GM19463 (cell line): Measurements from ENCODE around the gene WDFY4.

ENCODE experiments used
- ATAC-seq: cut with Tn5 transposase; IDR thresholded peaks from one replicate; pipeline ENCODE4 v1.9.1; 2021; ENCODE audit warnings: mild to moderate bottlenecking, moderate library complexity; ENCODE audit not compliant: unreplicated experiment

WDFY4 gene

GRCh38 chr10:48934672-48935501 is 250.2 kb downstream of the WDFY4 start:
- no peak for ATAC-seq

GRCh38 chr10:48935577-48935976 is 250.9 kb downstream of the WDFY4 start:
- ATAC-seq: no peak

DNA sequence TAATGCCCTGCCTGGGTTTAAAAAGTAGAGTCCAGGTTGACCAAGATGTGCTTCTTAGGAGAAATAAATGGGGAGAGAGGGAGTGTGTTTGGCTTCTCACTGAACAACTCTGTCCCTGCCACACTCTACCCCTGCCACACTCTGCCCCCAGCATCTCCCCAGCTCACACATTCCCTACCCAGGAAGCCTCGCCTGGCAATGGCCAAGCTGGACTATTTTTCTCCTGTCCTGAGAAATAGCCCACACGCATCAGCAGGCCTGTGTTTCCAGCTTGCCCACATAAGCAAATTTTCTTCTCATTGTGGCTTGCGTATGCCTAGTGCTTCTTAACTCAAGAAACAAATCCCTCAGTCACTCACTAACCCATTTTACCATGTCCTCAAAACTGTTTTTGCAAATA is 253.1 kb downstream of the WDFY4 start:
- no peak for ATAC-seq

DNA sequence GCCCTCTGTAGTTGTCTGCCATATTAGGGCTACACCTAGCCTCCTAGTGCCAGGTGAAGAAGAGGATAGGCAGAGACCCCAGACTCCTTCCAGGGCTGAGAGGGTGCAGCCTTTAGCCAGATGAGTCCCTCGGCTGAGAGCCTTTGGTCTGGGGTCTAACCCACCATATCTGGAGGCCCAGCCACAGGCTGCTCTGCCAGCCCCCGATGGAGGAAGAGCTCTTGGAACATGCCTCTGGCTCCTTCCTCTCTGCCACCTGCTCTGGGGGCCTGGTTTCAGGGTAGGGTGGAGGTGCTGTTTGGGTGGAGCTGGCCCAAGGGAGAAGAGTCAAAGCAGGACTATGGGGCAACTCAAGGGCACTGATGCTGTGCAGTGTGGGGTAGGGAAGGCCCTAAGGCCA is 253.6 kb downstream of the WDFY4 start:
- no peak for ATAC-seq

GRCh38 chr10:48938990-48939536 is 254.4 kb downstream of the WDFY4 start:
- no peak for ATAC-seq

- no peak for ATAC-seq
These were observed 255.2 kb downstream of the WDFY4 start, which contains the start of gene LRRC18 for GRCh38 chr10:48939790-48940325. Gene LRRC18 (minus strand): TSS chr10:48939840. CDS start chr10:48914155, 25,685 bp downstream.

DNA sequence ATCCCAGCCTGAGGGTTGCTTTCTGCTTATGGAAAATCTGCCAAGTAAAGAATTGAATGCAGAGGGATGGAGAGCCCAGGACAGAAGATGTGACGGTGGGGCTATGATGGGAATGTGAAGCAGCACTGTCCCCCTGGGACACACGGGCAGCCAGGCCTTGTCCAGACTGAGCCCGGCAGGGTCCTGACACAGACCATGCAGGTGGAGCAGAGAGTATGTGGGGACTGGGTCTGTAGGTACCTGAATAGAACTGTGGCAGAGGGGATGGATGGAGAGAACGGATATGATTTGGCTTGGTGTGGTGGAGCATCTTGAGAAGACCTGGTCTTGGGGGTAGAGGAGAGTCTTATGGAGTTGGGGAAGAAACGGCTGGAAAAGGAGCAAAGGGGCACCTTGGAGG is 255.7 kb downstream of the WDFY4 start:
- no peak for ATAC-seq

DNA sequence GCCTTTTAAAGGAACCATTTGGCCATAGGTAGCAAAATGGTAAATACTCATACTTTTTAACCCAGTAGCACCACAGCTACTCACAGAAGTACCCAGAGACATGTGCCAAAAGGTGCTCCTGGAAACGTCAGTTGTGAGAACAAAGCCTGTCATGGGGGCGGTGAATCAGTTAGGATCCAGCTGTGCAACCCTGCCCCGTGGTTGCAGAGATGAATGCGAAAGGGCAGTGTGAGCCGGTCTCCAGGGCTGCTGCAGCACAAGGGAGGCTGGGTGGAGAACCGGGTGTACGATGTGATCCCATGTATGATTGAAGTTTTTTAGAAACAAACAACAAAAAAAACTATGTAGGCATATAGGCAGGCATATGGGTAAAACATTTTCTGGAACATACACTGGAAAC is 256.3 kb downstream of the WDFY4 start:
- ATAC-seq: no peak

- no peak for ATAC-seq
These were observed 256.9 kb downstream of the WDFY4 start for GRCh38 chr10:48941427-48942075.

DNA sequence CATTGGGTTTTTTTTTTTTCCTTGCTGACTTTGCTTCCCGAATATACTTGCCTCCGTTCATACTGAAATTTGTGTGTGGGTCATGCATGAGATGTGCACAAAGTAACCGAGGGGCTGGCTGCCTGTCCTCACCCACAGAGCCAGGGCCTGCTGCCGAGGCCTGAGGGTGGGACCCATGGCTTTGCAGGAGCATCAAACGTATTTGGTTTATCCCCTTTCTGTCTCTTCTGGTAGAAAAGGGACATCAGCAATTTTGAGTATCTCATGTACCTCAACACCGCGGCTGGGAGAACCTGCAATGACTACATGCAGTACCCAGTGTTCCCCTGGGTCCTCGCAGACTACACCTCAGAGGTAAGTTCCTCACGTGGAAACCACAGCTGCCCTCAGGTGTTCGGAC is 258.4 kb downstream of the WDFY4 start:
- ATAC-seq: no peak

DNA sequence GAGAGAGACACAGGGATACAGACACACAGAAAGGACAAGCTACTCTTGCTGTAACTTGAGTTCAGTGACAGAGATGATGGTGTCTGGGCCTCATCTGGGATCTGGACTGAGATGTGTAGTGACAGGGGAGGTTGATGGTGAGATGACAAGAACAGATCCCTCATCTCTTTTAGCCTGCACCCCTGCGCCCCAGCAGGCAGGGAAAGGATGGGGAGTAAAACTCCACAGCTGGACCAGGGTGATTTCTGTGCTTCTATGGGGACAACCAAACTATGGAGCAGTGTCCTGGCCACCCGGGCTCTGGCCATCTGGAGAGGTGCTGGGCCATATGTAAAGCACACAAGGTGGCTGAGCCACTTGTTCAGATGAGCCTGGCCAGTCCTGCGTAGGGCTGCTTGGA is 259.5 kb downstream of the WDFY4 start:
- ATAC-seq: no peak

- no peak for ATAC-seq
These were observed 260.9 kb downstream of the WDFY4 start for GRCh38 chr10:48945441-48946130.

- no peak for ATAC-seq
These were observed 261.7 kb downstream of the WDFY4 start for GRCh38 chr10:48946332-48946731.

DNA sequence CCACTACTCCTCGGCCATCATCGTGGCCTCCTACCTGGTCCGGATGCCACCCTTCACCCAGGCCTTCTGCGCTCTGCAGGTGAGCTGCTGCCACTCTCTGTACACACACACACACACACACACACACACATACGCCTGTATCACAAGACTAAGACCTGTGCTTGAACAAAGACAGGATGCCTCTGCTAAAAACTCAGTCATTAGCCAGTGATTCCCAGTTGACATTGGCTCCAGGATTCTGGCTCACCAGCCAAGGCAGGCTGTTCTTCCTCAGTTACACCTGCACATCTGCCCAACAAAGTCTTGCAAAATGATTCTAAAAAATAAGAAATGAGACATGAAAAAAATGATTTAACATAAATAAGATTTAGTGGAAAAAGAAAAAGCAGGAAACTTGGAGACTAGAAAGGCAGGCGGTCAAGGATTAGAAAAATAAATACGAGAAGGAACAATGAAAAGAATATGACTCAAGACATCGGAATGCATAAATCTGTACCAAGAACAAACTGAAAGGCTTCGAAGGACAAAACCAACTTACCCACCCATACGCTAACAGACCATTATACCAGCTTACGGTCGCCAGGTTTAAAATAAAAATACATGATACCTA is 262.3 kb downstream of the WDFY4 start:
- ATAC-seq: no peak

- no peak for ATAC-seq
These were observed 263.2 kb downstream of the WDFY4 start for GRCh38 chr10:48947690-48948469.

DNA sequence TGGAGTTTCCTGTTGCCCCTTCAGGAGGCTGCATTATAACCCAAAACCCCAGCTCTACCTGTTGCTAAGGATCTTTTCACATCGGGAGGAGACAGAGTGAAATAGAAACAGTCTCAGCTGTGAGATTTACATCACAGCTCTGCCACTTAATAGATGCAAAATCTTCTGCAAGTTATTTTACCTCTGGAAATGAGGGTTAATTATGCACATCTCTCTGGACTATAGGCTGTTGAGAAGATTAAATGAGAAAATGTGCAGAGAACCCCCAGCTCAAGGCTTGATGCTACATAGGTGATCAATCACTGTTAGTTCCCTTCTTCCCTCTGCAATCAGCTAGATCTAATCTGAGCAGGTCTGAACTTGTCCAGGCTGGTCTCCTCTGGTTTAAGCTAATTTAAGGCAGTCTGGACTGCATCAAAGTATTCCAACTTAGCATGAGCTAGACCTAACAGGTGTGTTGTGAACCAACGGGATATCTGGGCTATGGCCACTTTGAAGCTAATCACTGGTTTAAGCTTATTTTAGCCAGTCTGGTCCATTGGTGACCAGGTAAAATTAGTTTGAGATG is 263.9 kb downstream of the WDFY4 start:
- no peak for ATAC-seq

DNA sequence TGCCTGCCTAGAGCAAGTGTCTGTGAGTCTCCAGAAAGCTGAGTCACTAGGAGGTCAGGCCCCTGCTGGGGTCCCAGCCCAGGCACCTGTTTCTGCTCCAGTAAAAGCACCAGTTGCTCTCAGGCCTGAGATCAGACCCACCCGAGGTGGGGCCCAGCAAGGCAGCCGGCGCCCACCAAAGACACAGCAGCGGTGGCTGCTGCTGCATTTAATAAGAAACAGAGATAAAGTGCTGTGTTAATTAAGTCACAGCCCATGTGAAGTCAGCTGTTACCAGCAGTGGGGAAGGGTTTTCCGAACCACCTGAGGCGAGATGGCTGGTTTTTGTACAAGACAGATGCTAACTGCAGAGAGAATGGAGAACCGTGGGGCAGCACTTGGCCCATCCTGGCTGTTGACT is 267.0 kb downstream of the WDFY4 start:
- ATAC-seq: no peak

DNA sequence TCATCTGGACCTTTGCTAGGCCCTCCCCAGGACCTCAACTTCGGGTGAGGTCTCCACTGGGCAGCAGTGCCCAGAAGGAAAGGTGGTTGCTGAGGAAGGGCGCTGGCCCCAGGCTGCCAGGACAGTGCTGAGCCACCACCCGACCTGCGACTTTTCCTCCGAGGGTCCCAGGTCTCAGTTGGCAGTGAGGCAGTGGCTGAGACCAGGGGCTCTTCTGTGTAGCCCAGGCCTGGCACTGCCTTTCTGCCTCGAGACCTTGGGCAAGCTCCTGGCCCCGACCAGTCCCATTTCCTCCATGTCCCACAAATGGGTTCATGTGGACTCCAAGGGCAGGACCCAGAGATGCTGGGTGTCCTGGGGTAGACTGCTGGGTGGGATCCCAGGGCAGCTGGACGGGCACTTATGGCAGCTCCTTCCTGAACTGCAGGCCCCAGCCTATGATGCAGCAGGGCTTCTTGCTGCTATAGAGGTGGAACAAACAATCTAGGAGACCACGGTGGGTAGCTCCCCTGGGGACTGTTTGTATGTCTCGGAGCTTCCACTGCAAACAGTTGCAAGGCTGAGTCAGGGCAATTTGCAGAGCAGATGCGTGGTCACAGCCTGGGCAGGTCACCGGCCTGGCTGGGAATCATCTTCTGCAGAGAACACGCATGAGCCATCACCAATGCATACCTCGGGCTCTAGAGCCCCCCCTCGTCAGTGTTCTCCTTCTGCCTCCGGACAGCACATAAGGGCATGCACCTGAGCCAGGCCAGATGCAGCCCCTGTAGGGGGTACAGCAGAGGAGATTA is 272.9 kb downstream of the WDFY4 start:
- ATAC-seq: no peak
